Vagina (tissue), 2 donors: Measurements from ENCODE around the gene C11orf68. TPM values are rescaled to one million over a fixed set of nuclear protein-coding genes. Genes with fewer than 3 reads are reported as not detected.
A peak's percentile ranks its signal among the peaks of the same experiment; 100 is the strongest.

Source experiments
- DNase-seq, 2 donors: peaks; one replicate each; pipeline ENCODE4 v3.0.0-alpha.2; 2017; ENCODE audit errors: extremely low spot score in 2 of 2
- H3K27ac ChIP-seq: fragments of 200-600 bp; sonication (generic); one replicate; pipeline ENCODE4 v1.5.1; 2019
- H3K27me3 ChIP-seq: fragments of 200-600 bp; sonication (generic); one replicate; pipeline ENCODE4 v1.5.1; 2019
- H3K36me3 ChIP-seq, 2 donors: fragments of 200-600 bp; sonication (generic); one replicate each; pipeline ENCODE4 v1.5.1; 2017 to 2019
- H3K4me1 ChIP-seq: fragments of 200-600 bp; sonication (generic); one replicate; pipeline ENCODE4 v1.5.1; 2019
- H3K4me3 ChIP-seq, 2 donors: fragments of 200-600 bp; sonication (generic); 1 replicate in 1 of 2; 2 replicates in 1 of 2; pipeline ENCODE4 v1.5.1; 2016 to 2019
- H3K9me3 ChIP-seq: fragments of 200-600 bp; sonication (generic); one replicate; pipeline ENCODE4 v1.5.1; 2019
- POLR2A ChIP-seq, 2 donors: fragments of 450-650 bp; IDR thresholded peaks; one replicate each; pipeline ENCODE4 v1.6.1; 2017; ENCODE audit warnings: antibody characterized with exemption in 2 of 2, mild to moderate bottlenecking in 2 of 2, moderate library complexity in 2 of 2
- POLR2AphosphoS5 ChIP-seq, 2 donors: sonication (generic); formaldehyde crosslinking; IDR thresholded peaks; one replicate each; pipeline ENCODE4 v1.9.0; 2017; ENCODE audit warnings: antibody characterized with exemption in 2 of 2, mild to moderate bottlenecking in 2 of 2, low read depth in 1 of 2; ENCODE audit not compliant: insufficient read depth in 1 of 2
- intact Hi-C: fragments of 100-400 bp; cut with DNase I; formaldehyde crosslinking; loops from one replicate; pipeline ENCODE4 v1.15.1; 2023
- total RNA-seq: library from RNA; depleted of rRNA; stranded (reverse); fragments of >200 nt; gene quantifications from one replicate; pipeline ENCODE4 v1.2.3, GENCODE V29; 2016
- TF ChIP-seq, protein P1 (sequence below), 3 experiments: fragments of 450-650 bp in 2 of 3; fragments of 200-600 bp in 1 of 3; sonication (generic) in 1 of 3; IDR thresholded peaks; one replicate each; pipeline ENCODE4 v1.5.1; 2017 to 2019; ENCODE audit warnings: antibody characterized with exemption in 3 of 3, mild to moderate bottlenecking in 2 of 3, moderate library complexity in 2 of 3

The C11orf68 gene
- total RNA-seq, 1 donor from 2014 or later: 21.1 TPM

DNA sequence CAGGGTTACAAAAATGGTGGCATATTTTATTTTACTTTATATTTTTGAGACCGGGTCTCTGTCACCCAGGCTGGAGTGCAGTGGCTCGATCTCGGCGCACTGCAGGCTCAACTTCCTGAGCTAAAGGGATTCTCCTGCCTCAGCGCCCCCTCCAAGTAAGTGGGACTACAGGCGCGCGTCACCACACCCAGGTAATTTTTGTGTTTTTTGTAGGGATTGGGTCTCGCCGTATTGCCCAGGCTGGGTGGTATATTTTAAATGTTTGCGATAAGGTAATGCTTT, 18.0 kb downstream of the C11orf68 start:
- Histone ChIP-seq H3K27ac (peak overlapping the region; percentile 16), H3K4me1 (peaks cover 17% of the 10 kb centered on the region), H3K27me3 (no peaks in the 10 kb centered on the region), H3K4me3 (peak overlapping the region in 1 of 2 donors; percentile 55), H3K36me3 (no peaks in the 10 kb centered on the region), H3K9me3 (no peaks in the 10 kb centered on the region)
- TF ChIP-seq, protein P1, sequence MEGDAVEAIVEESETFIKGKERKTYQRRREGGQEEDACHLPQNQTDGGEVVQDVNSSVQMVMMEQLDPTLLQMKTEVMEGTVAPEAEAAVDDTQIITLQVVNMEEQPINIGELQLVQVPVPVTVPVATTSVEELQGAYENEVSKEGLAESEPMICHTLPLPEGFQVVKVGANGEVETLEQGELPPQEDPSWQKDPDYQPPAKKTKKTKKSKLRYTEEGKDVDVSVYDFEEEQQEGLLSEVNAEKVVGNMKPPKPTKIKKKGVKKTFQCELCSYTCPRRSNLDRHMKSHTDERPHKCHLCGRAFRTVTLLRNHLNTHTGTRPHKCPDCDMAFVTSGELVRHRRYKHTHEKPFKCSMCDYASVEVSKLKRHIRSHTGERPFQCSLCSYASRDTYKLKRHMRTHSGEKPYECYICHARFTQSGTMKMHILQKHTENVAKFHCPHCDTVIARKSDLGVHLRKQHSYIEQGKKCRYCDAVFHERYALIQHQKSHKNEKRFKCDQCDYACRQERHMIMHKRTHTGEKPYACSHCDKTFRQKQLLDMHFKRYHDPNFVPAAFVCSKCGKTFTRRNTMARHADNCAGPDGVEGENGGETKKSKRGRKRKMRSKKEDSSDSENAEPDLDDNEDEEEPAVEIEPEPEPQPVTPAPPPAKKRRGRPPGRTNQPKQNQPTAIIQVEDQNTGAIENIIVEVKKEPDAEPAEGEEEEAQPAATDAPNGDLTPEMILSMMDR (IDR thresholded peaks at IDR 0.05): no peak
- TF ChIP-seq POLR2A (IDR thresholded peaks at IDR 0.05) (no peak), POLR2AphosphoS5 (IDR thresholded peaks at IDR 0.05; ENCODE audit: insufficient read depth in 1 of 2, low read depth in 1 of 2) (no peak)
- no peak for DNase-seq
- intact Hi-C loops: no loop called here

DNA sequence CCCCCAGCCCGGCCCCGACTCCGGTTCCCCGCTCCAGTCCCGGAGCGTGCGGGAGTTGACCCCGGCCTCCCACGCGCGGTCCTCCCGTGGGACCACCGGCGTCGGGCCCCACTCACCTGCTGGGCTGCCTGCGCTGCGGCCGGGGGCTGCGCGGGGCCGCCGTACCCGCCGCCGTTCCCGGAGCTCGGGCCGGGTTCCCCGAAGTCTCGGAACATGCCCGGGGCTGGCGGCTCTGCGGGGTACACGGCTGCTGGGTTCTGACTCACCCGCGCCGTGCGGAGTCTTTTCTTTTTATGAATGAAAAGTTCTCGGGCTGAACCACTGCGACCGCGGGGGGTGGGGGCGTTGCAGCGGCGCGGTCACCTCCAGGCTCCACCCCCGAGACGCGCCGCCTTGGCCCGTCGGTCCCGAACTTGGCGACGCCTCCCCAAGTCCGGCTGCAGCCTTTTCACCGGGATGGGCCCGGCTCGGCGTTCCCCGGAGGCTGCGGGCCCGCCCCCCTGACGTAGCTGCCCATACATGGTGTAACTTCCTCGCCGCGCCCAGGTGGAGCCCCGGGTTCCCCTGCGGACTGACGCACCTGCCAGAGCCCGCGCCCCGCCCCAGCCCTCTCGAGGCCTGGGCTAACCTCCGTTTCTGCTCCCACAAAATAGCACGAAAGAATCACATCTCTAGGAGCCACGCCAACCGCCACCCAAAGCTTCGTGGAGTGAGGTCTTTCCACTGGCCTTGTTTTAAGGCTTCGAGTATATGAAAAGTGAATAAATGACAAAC, 18.6 kb downstream of the C11orf68 start, which contains the start of gene FOSL1:
Gene FOSL1 (minus strand): TSS at position 264 of the 774 bp plus-strand sequence. CDS start 49 bp downstream, at position 215.
- H3K4me1 ChIP-seq: peaks cover 17% of the 10 kb centered on the region
- intact Hi-C loops: no loop called here
- no peaks in the 10 kb centered on the region for H3K27me3 ChIP-seq
- H3K9me3 ChIP-seq: no peaks in the 10 kb centered on the region
- no peaks in the 10 kb centered on the region for H3K36me3 ChIP-seq
- peak within 1 kb of the TSS; percentile 55 to 56 for H3K4me3 ChIP-seq
- peak within 1 kb of the TSS; percentile 69 for H3K27ac ChIP-seq
- no peak for DNase-seq
- TF ChIP-seq, protein P1 (IDR thresholded peaks at IDR 0.05): peak in 1 of 3 experiments; percentile 5
- TF ChIP-seq POLR2AphosphoS5 (IDR thresholded peaks at IDR 0.05; ENCODE audit: insufficient read depth in 1 of 2, low read depth in 1 of 2) (peak; percentile 70 to 72), POLR2A (IDR thresholded peaks at IDR 0.05) (peak in 1 of 2 donors; percentile 60)

DNA sequence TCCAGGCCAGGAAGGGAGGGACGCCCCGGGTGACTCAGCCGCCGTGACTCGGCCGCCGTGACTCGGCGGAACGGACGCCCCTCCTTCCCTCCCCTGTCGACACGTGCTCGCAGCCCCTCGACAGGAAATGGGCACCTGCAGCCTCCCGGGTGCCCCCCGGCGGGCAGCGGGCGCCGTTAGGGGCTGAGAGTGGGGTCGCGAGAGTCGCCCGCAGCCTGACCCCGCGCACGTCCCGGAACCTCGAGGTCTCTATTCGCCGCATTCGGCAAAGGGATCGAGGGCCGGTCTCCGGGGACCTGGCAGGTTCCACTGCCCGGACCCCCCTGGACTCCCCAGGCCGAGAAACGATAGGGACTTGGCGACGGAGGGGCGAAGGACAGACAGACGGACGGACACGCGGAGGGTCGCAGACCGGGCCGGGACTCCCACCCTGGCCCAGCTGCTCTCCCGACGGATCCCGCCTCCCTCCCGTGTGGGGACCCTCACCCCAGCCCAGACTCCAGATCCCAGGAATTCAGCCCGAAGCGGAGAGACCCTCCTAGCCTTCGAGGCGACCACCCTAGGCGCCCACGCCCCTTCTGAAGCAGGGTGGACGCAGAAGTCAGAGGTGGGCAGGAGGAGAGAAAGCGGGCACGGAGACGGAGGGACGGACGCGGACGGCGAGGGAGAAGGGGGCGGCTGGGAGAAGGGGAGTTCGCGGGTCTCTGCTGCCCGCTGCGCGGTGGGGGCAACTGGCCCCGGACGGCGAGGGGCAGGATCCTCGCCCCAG, 19.3 kb downstream of the C11orf68 start:
- H3K27ac ChIP-seq: peak overlapping the region; percentile 69
- H3K27me3 ChIP-seq: no peaks in the 10 kb centered on the region
- TF ChIP-seq POLR2AphosphoS5 (IDR thresholded peaks at IDR 0.05; ENCODE audit: insufficient read depth in 1 of 2, low read depth in 1 of 2): peak in 1 of 2 donors; percentile 73
- TF ChIP-seq POLR2A (IDR thresholded peaks at IDR 0.05): no peak
- TF ChIP-seq, protein P1 (IDR thresholded peaks at IDR 0.05): peak in 1 of 3 experiments; percentile 5
- intact Hi-C loops: no loop called here
- H3K36me3 ChIP-seq: no peaks in the 10 kb centered on the region
- peak overlapping the region; percentile 55 to 56 for H3K4me3 ChIP-seq
- H3K4me1 ChIP-seq: peaks cover 17% of the 10 kb centered on the region
- DNase-seq: no peak
- H3K9me3 ChIP-seq: no peaks in the 10 kb centered on the region

DNA sequence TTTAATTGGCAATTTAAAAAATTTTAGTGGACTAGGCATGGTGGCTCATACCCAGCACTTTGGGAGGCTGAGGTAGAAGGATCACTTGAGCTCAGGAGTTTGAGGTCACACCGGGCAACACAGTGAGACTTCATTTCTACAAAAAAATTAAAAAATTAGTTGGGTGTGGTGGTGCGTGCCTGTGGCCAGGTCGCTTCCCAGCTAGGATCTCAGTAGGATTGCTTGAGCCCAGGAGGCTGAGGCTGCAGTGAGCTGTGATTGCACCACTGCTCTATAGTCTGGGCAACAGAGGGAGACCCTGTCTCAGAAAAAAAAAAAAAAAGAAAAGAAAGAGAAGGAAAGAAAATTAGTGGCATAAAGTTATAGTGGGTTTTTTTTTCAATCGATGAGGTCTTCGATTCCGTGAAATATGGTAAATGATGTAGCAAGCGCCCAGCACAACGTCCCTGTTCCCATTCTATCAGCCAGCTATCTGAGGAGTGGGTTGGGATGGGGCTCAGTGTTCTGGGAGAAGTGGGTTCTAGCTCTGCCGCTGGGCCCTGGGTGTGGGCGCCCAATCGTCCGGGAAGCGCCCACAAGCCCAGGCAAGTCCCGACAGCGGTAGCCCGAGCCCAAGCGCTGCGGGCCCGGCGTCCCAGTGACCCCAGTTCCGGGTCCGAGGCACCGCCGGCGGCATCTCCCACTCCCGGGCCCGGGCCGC, 20.1 kb downstream of the C11orf68 start:
- Histone ChIP-seq H3K27ac (peak overlapping the region; percentile 69), H3K27me3 (no peaks in the 10 kb centered on the region), H3K4me1 (peaks cover 22% of the 10 kb centered on the region)

More for the DNA sequence above, 20.1 kb downstream of the C11orf68 start:
- intact Hi-C loops: no loop called here
- DNase-seq: no peak
- Histone ChIP-seq H3K36me3 (no peaks in the 10 kb centered on the region), H3K4me3 (peak overlapping the region; percentile 55 to 56), H3K9me3 (no peaks in the 10 kb centered on the region)
- no peak for TF ChIP-seq POLR2A (IDR thresholded peaks at IDR 0.05)
- no peak for TF ChIP-seq POLR2AphosphoS5 (IDR thresholded peaks at IDR 0.05; ENCODE audit: insufficient read depth in 1 of 2, low read depth in 1 of 2)
- TF ChIP-seq, protein P1 (IDR thresholded peaks at IDR 0.05): no peak
